Liver (tissue), 9 donors: ENCODE data around the gene ERGIC1. TPM values are rescaled to one million over a fixed set of nuclear protein-coding genes. Genes with fewer than 3 reads are reported as not detected.
A peak's percentile ranks its signal among the peaks of the same experiment; 100 is the strongest.

ENCODE experiments used
- DNase-seq: peaks from one replicate; pipeline ENCODE4 v3.0.0-alpha.2; 2017; ENCODE audit warnings: low spot score
- H3K27ac ChIP-seq, 2 donors: one replicate each; pipeline ENCODE4 v1.7.0; 2013; ENCODE audit warnings: inconsistent platforms in 2 of 2, low read length in 2 of 2, control low read depth in 1 of 2, low read depth in 1 of 2, mild to moderate bottlenecking in 1 of 2
- H3K27me3 ChIP-seq, 4 donors: one replicate each; pipeline versions ENCODE4 v1.6.1 to v1.7.0; 2013; ENCODE audit warnings: low read length in 3 of 4, inconsistent platforms in 1 of 4, mild to moderate bottlenecking in 1 of 4, moderate library complexity in 1 of 4; ENCODE audit not compliant: control insufficient read depth in 4 of 4, insufficient read depth in 4 of 4
- H3K36me3 ChIP-seq, 4 donors: one replicate each; pipeline versions ENCODE4 v1.6.1 to v1.7.0; 2013; ENCODE audit warnings: low read length in 3 of 4, mild to moderate bottlenecking in 3 of 4, low read depth in 1 of 4, moderate library complexity in 1 of 4; ENCODE audit not compliant: control insufficient read depth in 4 of 4, insufficient read depth in 3 of 4
- H3K4me1 ChIP-seq, 4 donors: one replicate each; pipeline versions ENCODE4 v1.6.1 to v1.7.0; 2013; ENCODE audit warnings: low read length in 3 of 4, mild to moderate bottlenecking in 3 of 4, moderate library complexity in 1 of 4; ENCODE audit not compliant: control insufficient read depth in 4 of 4, insufficient read depth in 4 of 4
- H3K4me3 ChIP-seq, 3 donors: one replicate each; pipeline versions ENCODE4 v1.6.1 to v1.7.0; 2013; ENCODE audit warnings: low read length in 3 of 3, control low read depth in 1 of 3, low read depth in 1 of 3, mild to moderate bottlenecking in 1 of 3
- H3K9ac ChIP-seq, 2 donors: one replicate each; pipeline ENCODE4 v1.7.0; 2013; ENCODE audit warnings: low read length in 2 of 2, mild to moderate bottlenecking in 2 of 2, moderate library complexity in 2 of 2, control low read depth in 1 of 2, low read depth in 1 of 2
- H3K9me3 ChIP-seq, 4 donors: one replicate each; pipeline versions ENCODE4 v1.6.1 to v1.7.0; 2013; ENCODE audit warnings: low read length in 3 of 4; ENCODE audit not compliant: control insufficient read depth in 4 of 4
- ATF3 ChIP-seq: IDR thresholded peaks from 2 replicates; pipeline ENCODE4 v1.6.1; 2016; ENCODE audit warnings: antibody characterized with exemption
- CTCF ChIP-seq: fragments of 150-350 bp; IDR thresholded peaks from 2 replicates; pipeline ENCODE4 v1.5.1; 2017; ENCODE audit warnings: improper control_type of control experiment, low read depth, low read length; ENCODE audit not compliant: missing input control
- EGR1 ChIP-seq, 2 donors: IDR thresholded peaks; 2 replicates each; pipeline ENCODE4 v1.6.1; 2016 to 2018; ENCODE audit warnings: antibody characterized with exemption in 2 of 2, low read depth in 2 of 2
- FOXA1 ChIP-seq: IDR thresholded peaks from 2 replicates; pipeline ENCODE4 v1.6.1; 2016; ENCODE audit warnings: antibody characterized with exemption
- FOXA2 ChIP-seq: IDR thresholded peaks from 2 replicates; pipeline ENCODE4 v1.6.1; 2016; ENCODE audit warnings: antibody characterized with exemption
- GABPA ChIP-seq, 2 donors: IDR thresholded peaks in 1 of 2; conservative IDR thresholded peaks in 1 of 2; 2 replicates each; pipeline ENCODE4 v1.6.1; 2016; ENCODE audit warnings: antibody characterized with exemption in 2 of 2, mild to moderate bottlenecking in 1 of 2, moderate library complexity in 1 of 2
- HNF4A ChIP-seq, 2 donors: conservative IDR thresholded peaks; 2 replicates each; pipeline ENCODE4 v1.6.1; 2016; ENCODE audit warnings: antibody characterized with exemption in 2 of 2, mild to moderate bottlenecking in 2 of 2
- HNF4G ChIP-seq: IDR thresholded peaks from 2 replicates; pipeline ENCODE4 v1.6.1; 2016; ENCODE audit warnings: antibody characterized with exemption
- JUND ChIP-seq, 2 donors: IDR thresholded peaks; 2 replicates each; pipeline ENCODE4 v1.6.1; 2016; ENCODE audit warnings: antibody characterized with exemption in 2 of 2
- MAX ChIP-seq: IDR thresholded peaks from 2 replicates; pipeline ENCODE4 v1.6.1; 2016; ENCODE audit warnings: antibody characterized with exemption
- NR2F2 ChIP-seq: IDR thresholded peaks from 2 replicates; pipeline ENCODE4 v1.6.1; 2016; ENCODE audit warnings: antibody characterized with exemption
- RAD21 ChIP-seq, 2 donors: IDR thresholded peaks; 2 replicates each; pipeline ENCODE4 v1.6.1; 2016; ENCODE audit warnings: antibody characterized with exemption in 2 of 2, mild to moderate bottlenecking in 2 of 2
- REST ChIP-seq: IDR thresholded peaks from 2 replicates; pipeline ENCODE4 v1.6.1; 2016; ENCODE audit warnings: antibody characterized with exemption, mild to moderate bottlenecking
- RXRA ChIP-seq, 2 donors: IDR thresholded peaks; 2 replicates each; pipeline ENCODE4 v1.6.1; 2017 to 2018; ENCODE audit warnings: antibody characterized with exemption in 2 of 2, mild to moderate bottlenecking in 1 of 2
- SP1 ChIP-seq: IDR thresholded peaks from 2 replicates; pipeline ENCODE4 v1.6.1; 2018; ENCODE audit warnings: antibody characterized with exemption, mild to moderate bottlenecking
- TAF1 ChIP-seq: conservative IDR thresholded peaks from 2 replicates; pipeline ENCODE4 v1.6.1; 2016; ENCODE audit warnings: antibody characterized with exemption, mild to moderate bottlenecking
- YY1 ChIP-seq: IDR thresholded peaks from 2 replicates; pipeline ENCODE4 v1.6.1; 2016; ENCODE audit warnings: antibody characterized with exemption, mild to moderate bottlenecking
- ZBTB33 ChIP-seq: IDR thresholded peaks from 2 replicates; pipeline ENCODE4 v1.6.1; 2016; ENCODE audit warnings: antibody characterized with exemption
- WGBS: extraction: QIAGEN DNeasy Blood & Tissue Kit; methylation state at CpG from one replicate; pipeline ENCODE4 v1.1.7; 2013; 5-methylcytosine and 5-hydroxymethylcytosine counted together
- polyA plus RNA-seq, 2 donors: library from polyadenylated mRNA; stranded (reverse) in 1 of 2; unstranded in 1 of 2; fragments of 200-250 nt in 1 of 2; fragments of >200 nt in 1 of 2; fragmentation: Nextera tagmentation in 1 of 2; extraction: Ambion mirVana in 1 of 2; gene quantifications; one replicate each; pipeline versions ENCODE4 v1.2.1 to v1.2.3, GENCODE V29; 2013 to 2015
- total RNA-seq, 2 donors: library from RNA; depleted of rRNA; stranded (reverse); fragments of >200 nt; gene quantifications; one replicate each; pipeline ENCODE4 v1.2.3, GENCODE V29; 2014
- donor health status: healthy.
- donor health status: healthy.
- donor health status: healthy.
- donor health status: healthy.
- donor health status: healthy.

ERGIC1 gene
- total and polyA plus RNA-seq, 4 donors, result 45.4 to 155 (median 101) TPM

- TF ChIP-seq HNF4A (conservative IDR thresholded peaks at IDR 0.05), result peak; percentile 98 to 99
- TF ChIP-seq ZBTB33, result peak; percentile 60
- no peak for TF ChIP-seq TAF1
- TF ChIP-seq RAD21 (IDR thresholded peaks at IDR 0.05), result peak; percentile 43 to 69
- TF ChIP-seq YY1, result peak; percentile 19
- TF ChIP-seq NR2F2, result peak; percentile 92
- TF ChIP-seq RXRA (IDR thresholded peaks at IDR 0.05), result peak; percentile 98 to 99
- TF ChIP-seq EGR1 (IDR thresholded peaks at IDR 0.05; ENCODE audit: low read depth in 2 of 2), result peak in 1 of 2 donors; percentile 71
- TF ChIP-seq HNF4G, result peak; percentile 99
- peak; percentile 50 for TF ChIP-seq FOXA2
- peak; percentile 66 for TF ChIP-seq MAX
- peak; percentile 74 for TF ChIP-seq REST
- peak; percentile 97 for TF ChIP-seq SP1
- TF ChIP-seq ATF3, result peak; percentile 68
- no peak for TF ChIP-seq CTCF
- TF ChIP-seq FOXA1, result peak; percentile 79
- peak in 1 of 2 donors; percentile 41 for TF ChIP-seq GABPA (IDR thresholded peaks at IDR 0.05 in 1 of 2, conservative IDR thresholded peaks at IDR 0.05 in 1 of 2)
- TF ChIP-seq JUND (IDR thresholded peaks at IDR 0.05), result peak in 1 of 2 donors; percentile 63
- Histone ChIP-seq H3K27me3 (no peaks in the 10 kb centered on the region), H3K9ac (peak overlapping the region; percentile 61 to 75), H3K27ac (peak overlapping the region; percentile 96 to 98), H3K4me1 (peaks cover 33 to 91% (median 56%) of the 10 kb centered on the region in 4 donors), H3K4me3 (no peak overlapping the region), H3K36me3 (no peaks in the 10 kb centered on the region), H3K9me3 (no peaks in the 10 kb centered on the region)
- DNase-seq, result peak; percentile 61
- WGBS, result 39% methylated on average over 12 of the region's 12 CpGs
Measured at GRCh38 chr5:172858511-172858989, 24.5 kb downstream of the ERGIC1 start.
